Thyroid gland (tissue), 4 donors: ENCODE measurements around the gene OR2S2.

Experiments
- POLR2A ChIP-seq, 2 donors: fragments of 450-650 bp; IDR thresholded peaks; one replicate each; pipeline ENCODE4 v1.6.1; 2017; ENCODE audit warnings: antibody characterized with exemption in 2 of 2, mild to moderate bottlenecking in 2 of 2, moderate library complexity in 1 of 2
- TF ChIP-seq, protein P1 (sequence below), 6 experiments: fragments of 200-600 bp in 3 of 6; fragments of 450-650 bp in 3 of 6; sonication (generic) in 3 of 6; IDR thresholded peaks; one replicate each; pipeline ENCODE4 v1.5.1; 2016 to 2019; ENCODE audit warnings: antibody characterized with exemption in 6 of 6, mild to moderate bottlenecking in 2 of 6, inconsistent platforms in 1 of 6, moderate library complexity in 1 of 6

GRCh38 chr9:35918780-35919179 is 39.2 kb downstream of the OR2S2 start:
- TF ChIP-seq, protein P1, sequence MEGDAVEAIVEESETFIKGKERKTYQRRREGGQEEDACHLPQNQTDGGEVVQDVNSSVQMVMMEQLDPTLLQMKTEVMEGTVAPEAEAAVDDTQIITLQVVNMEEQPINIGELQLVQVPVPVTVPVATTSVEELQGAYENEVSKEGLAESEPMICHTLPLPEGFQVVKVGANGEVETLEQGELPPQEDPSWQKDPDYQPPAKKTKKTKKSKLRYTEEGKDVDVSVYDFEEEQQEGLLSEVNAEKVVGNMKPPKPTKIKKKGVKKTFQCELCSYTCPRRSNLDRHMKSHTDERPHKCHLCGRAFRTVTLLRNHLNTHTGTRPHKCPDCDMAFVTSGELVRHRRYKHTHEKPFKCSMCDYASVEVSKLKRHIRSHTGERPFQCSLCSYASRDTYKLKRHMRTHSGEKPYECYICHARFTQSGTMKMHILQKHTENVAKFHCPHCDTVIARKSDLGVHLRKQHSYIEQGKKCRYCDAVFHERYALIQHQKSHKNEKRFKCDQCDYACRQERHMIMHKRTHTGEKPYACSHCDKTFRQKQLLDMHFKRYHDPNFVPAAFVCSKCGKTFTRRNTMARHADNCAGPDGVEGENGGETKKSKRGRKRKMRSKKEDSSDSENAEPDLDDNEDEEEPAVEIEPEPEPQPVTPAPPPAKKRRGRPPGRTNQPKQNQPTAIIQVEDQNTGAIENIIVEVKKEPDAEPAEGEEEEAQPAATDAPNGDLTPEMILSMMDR (IDR thresholded peaks at IDR 0.05) = no peak
- TF ChIP-seq POLR2A (IDR thresholded peaks at IDR 0.05) = no peak
